ENCODE measurements around the gene JARID2.

- TF ChIP-seq POLR2AphosphoS5 (IDR thresholded peaks at IDR 0.05; ENCODE audit: low read depth, low read length) (no peak), NFIC (IDR thresholded peaks at IDR 0.05; ENCODE audit: borderline replicate concordance) (no peak)
- TF ChIP-seq, protein P1, sequence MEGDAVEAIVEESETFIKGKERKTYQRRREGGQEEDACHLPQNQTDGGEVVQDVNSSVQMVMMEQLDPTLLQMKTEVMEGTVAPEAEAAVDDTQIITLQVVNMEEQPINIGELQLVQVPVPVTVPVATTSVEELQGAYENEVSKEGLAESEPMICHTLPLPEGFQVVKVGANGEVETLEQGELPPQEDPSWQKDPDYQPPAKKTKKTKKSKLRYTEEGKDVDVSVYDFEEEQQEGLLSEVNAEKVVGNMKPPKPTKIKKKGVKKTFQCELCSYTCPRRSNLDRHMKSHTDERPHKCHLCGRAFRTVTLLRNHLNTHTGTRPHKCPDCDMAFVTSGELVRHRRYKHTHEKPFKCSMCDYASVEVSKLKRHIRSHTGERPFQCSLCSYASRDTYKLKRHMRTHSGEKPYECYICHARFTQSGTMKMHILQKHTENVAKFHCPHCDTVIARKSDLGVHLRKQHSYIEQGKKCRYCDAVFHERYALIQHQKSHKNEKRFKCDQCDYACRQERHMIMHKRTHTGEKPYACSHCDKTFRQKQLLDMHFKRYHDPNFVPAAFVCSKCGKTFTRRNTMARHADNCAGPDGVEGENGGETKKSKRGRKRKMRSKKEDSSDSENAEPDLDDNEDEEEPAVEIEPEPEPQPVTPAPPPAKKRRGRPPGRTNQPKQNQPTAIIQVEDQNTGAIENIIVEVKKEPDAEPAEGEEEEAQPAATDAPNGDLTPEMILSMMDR (IDR thresholded peaks at IDR 0.05): no peak
- TF ChIP-seq, protein P2, sequence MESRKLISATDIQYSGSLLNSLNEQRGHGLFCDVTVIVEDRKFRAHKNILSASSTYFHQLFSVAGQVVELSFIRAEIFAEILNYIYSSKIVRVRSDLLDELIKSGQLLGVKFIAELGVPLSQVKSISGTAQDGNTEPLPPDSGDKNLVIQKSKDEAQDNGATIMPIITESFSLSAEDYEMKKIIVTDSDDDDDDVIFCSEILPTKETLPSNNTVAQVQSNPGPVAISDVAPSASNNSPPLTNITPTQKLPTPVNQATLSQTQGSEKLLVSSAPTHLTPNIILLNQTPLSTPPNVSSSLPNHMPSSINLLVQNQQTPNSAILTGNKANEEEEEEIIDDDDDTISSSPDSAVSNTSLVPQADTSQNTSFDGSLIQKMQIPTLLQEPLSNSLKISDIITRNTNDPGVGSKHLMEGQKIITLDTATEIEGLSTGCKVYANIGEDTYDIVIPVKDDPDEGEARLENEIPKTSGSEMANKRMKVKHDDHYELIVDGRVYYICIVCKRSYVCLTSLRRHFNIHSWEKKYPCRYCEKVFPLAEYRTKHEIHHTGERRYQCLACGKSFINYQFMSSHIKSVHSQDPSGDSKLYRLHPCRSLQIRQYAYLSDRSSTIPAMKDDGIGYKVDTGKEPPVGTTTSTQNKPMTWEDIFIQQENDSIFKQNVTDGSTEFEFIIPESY (IDR thresholded peaks at IDR 0.05; ENCODE audit: borderline replicate concordance, low read depth): no peak
These were observed 206.5 kb downstream of the JARID2 start for GRCh38 chr6:15452182-15452941.

All from SK-N-SH (cell line).